HG02840 (cell line): ENCODE results near the gene MYOG.

Experiments
- ATAC-seq: cut with Tn5 transposase; IDR thresholded peaks from one replicate; pipeline ENCODE4 v1.9.1; 2021; ENCODE audit warnings: mild to moderate bottlenecking, moderate library complexity, moderate number of reproducible peaks; ENCODE audit not compliant: unreplicated experiment, low FRiP score

Gene MYOG

GRCh38 chr1:203049077-203049476 lies 36.7 kb downstream of the MYOG start:
- ATAC-seq: no peak

GRCh38 chr1:203048555-203049051 lies 37.2 kb downstream of the MYOG start:
- ATAC-seq: no peak

GRCh38 chr1:203048086-203048485 lies 37.7 kb downstream of the MYOG start:
- ATAC-seq: no peak

GRCh38 chr1:203046984-203047630 lies 38.7 kb downstream of the MYOG start:
- ATAC-seq: no peak

GRCh38 chr1:203045821-203046594 lies 39.8 kb downstream of the MYOG start:
- no peak for ATAC-seq

- ATAC-seq: no peak
These were observed 40.5 kb downstream of the MYOG start for GRCh38 chr1:203045336-203045735.

GRCh38 chr1:203044546-203045250 lies 41.1 kb downstream of the MYOG start:
- ATAC-seq: no peak

GRCh38 chr1:203043830-203044545 lies 41.8 kb downstream of the MYOG start:
- no peak for ATAC-seq

- no peak for ATAC-seq
These were observed 44.4 kb downstream of the MYOG start for GRCh38 chr1:203041351-203041932.

- no peak for ATAC-seq
These were observed 45.1 kb downstream of the MYOG start for GRCh38 chr1:203040513-203041275.

GRCh38 chr1:203039609-203040512 lies 46.0 kb downstream of the MYOG start:
- ATAC-seq: no peak

GRCh38 chr1:203038891-203039608 lies 46.8 kb downstream of the MYOG start:
- no peak for ATAC-seq

- ATAC-seq: no peak
These were observed 47.5 kb downstream of the MYOG start for GRCh38 chr1:203038217-203038741.

GRCh38 chr1:203037509-203038190 lies 48.2 kb downstream of the MYOG start:
- ATAC-seq: no peak

- no peak for ATAC-seq
These were observed 49.3 kb downstream of the MYOG start for GRCh38 chr1:203036537-203036936.

GRCh38 chr1:203036135-203036534 lies 49.7 kb downstream of the MYOG start:
- no peak for ATAC-seq
